Breast epithelium (tissue), 3 donors: ENCODE data around the gene PDZD8.

Experiments used
- CTCF ChIP-seq, 3 donors: fragments of 450-650 bp; IDR thresholded peaks; one replicate each; pipeline ENCODE4 v1.5.1; 2016 to 2017; ENCODE audit warnings: antibody characterized with exemption in 3 of 3, mild to moderate bottlenecking in 3 of 3, moderate library complexity in 3 of 3
- POLR2A ChIP-seq: fragments of 450-650 bp; IDR thresholded peaks from one replicate; pipeline ENCODE4 v1.6.1; 2016; ENCODE audit warnings: antibody characterized with exemption, mild to moderate bottlenecking, moderate library complexity
- POLR2AphosphoS5 ChIP-seq, 3 donors: sonication (generic); formaldehyde crosslinking; IDR thresholded peaks; one replicate each; pipeline ENCODE4 v1.6.1; 2017; ENCODE audit warnings: antibody characterized with exemption in 3 of 3

GRCh38 chr10:117249493-117250093 is 125.6 kb downstream of the PDZD8 start:
- TF ChIP-seq CTCF (IDR thresholded peaks at IDR 0.05) (no peak), POLR2AphosphoS5 (IDR thresholded peaks at IDR 0.05) (no peak), POLR2A (no peak)
